HUES48 (cell line): ENCODE results near the gene PDE9A.
A peak's percentile ranks its signal among the peaks of the same experiment; 100 is the strongest.
"Not testable (repeated sequence)": the region's sequence is repeated elsewhere in the genome, so short reads cannot be mapped to it uniquely, and the experiment has no call there.

Experiments
- H3K27ac ChIP-seq: one replicate; pipeline ENCODE4 v1.7.0; 2013; ENCODE audit warnings: low read depth, low read length, inconsistent platforms
- H3K27me3 ChIP-seq: 2 replicates; pipeline ENCODE4 v1.6.1; 2013; ENCODE audit warnings: mild to moderate bottlenecking, low read length; ENCODE audit not compliant: control insufficient read depth, insufficient read depth
- H3K36me3 ChIP-seq: 2 replicates; pipeline ENCODE4 v1.6.1; 2013; ENCODE audit warnings: low read length; ENCODE audit not compliant: control insufficient read depth, insufficient read depth
- H3K4me1 ChIP-seq: 2 replicates; pipeline ENCODE4 v1.6.1; 2013; ENCODE audit warnings: mild to moderate bottlenecking, low read length; ENCODE audit not compliant: control insufficient read depth, insufficient read depth
- H3K4me3 ChIP-seq: 2 replicates; pipeline ENCODE4 v1.5.1; 2013; ENCODE audit warnings: mild to moderate bottlenecking, low read depth, low read length
- H3K9ac ChIP-seq: 2 replicates; pipeline ENCODE4 v1.6.1; 2013; ENCODE audit warnings: mild to moderate bottlenecking, low read depth, low read length, moderate library complexity
- H3K9me3 ChIP-seq: 2 replicates; pipeline ENCODE4 v1.6.1; 2013; ENCODE audit warnings: low read length; ENCODE audit not compliant: control insufficient read depth, insufficient read depth

Gene PDE9A

GRCh38 chr21:42705746-42706374 is 52.4 kb downstream of the PDE9A start:
- peaks cover 22% of the 10 kb centered on the region for H3K36me3 ChIP-seq
- H3K27me3 ChIP-seq, result no peaks in the 10 kb centered on the region
- no peak overlapping the region for H3K27ac ChIP-seq
- no peak overlapping the region for H3K9ac ChIP-seq
- peaks cover 15% of the 10 kb centered on the region for H3K4me1 ChIP-seq
- H3K9me3 ChIP-seq, result 0 out of 2 replicates have a peak, but pooled peaks cover 4% of the 10 kb centered on the region
- H3K4me3 ChIP-seq, result no peak overlapping the region

- no peaks in the 10 kb centered on the region for H3K27me3 ChIP-seq
- peaks cover 15% of the 10 kb centered on the region for H3K4me1 ChIP-seq
- no peak overlapping the region for H3K9ac ChIP-seq
- H3K36me3 ChIP-seq, result peaks cover 15% of the 10 kb centered on the region
- no peak overlapping the region for H3K4me3 ChIP-seq
- 0 out of 2 replicates have a peak, but pooled peaks cover 4% of the 10 kb centered on the region for H3K9me3 ChIP-seq
- no peak overlapping the region for H3K27ac ChIP-seq
Measured at GRCh38 chr21:42706765-42707164, 53.3 kb downstream of the PDE9A start.

GRCh38 chr21:42707207-42707830 is 53.9 kb downstream of the PDE9A start:
- peaks cover 15% of the 10 kb centered on the region for H3K4me1 ChIP-seq
- H3K4me3 ChIP-seq, result no peak overlapping the region
- H3K36me3 ChIP-seq, result peaks cover 10% of the 10 kb centered on the region; the same call in 1 of the 2 replicates
- H3K27ac ChIP-seq, result peak overlapping the region; percentile 41
- no peak overlapping the region for H3K9ac ChIP-seq
- 0 out of 2 replicates have a peak, but pooled peaks cover under 1% of the 10 kb centered on the region for H3K9me3 ChIP-seq
- H3K27me3 ChIP-seq, result no peaks in the 10 kb centered on the region

GRCh38 chr21:42708107-42708506 is 54.7 kb downstream of the PDE9A start:
- Histone ChIP-seq H3K4me3 (no peak overlapping the region), H3K36me3 (peaks cover 5% of the 10 kb centered on the region; the same call in 1 of the 2 replicates), H3K4me1 (peaks cover 15% of the 10 kb centered on the region), H3K9me3 (no peaks in the 10 kb centered on the region), H3K27me3 (no peaks in the 10 kb centered on the region), H3K9ac (0 out of 2 replicates have a peak overlapping the region, but pooled peaks have one; percentile 13), H3K27ac (peak overlapping the region; percentile 40)

- not testable (repeated sequence) for H3K9ac ChIP-seq, H3K36me3 ChIP-seq, H3K9me3 ChIP-seq, H3K27ac ChIP-seq, H3K4me3 ChIP-seq, H3K27me3 ChIP-seq
- peaks cover 15% of the 10 kb centered on the region for H3K4me1 ChIP-seq
Measured at GRCh38 chr21:42708916-42709315, 55.5 kb downstream of the PDE9A start.

- no peak overlapping the region for H3K27ac ChIP-seq
Measured at GRCh38 chr21:42711667-42712066, 58.2 kb downstream of the PDE9A start.

GRCh38 chr21:42715427-42715826 is 62.0 kb downstream of the PDE9A start:
- H3K27me3 ChIP-seq, H3K9ac ChIP-seq, H3K9me3 ChIP-seq, H3K27ac ChIP-seq, H3K36me3 ChIP-seq, H3K4me1 ChIP-seq, H3K4me3 ChIP-seq: not testable (repeated sequence)

More at GRCh38 chr21:42711667-42712066, 58.2 kb downstream of the PDE9A start:
- Histone ChIP-seq H3K4me1 (peaks cover 15% of the 10 kb centered on the region), H3K9me3 (no peaks in the 10 kb centered on the region), H3K27me3 (no peaks in the 10 kb centered on the region), H3K9ac (no peak overlapping the region), H3K4me3 (no peak overlapping the region), H3K36me3 (no peaks in the 10 kb centered on the region)

GRCh38 chr21:42716074-42716473 is 62.7 kb downstream of the PDE9A start:
- Histone ChIP-seq H3K27me3 (no peaks in the 10 kb centered on the region), H3K9me3 (no peaks in the 10 kb centered on the region), H3K4me3 (no peak overlapping the region), H3K36me3 (no peaks in the 10 kb centered on the region), H3K4me1 (peaks cover 2% of the 10 kb centered on the region; the same call in 1 of the 2 replicates), H3K27ac (no peak overlapping the region), H3K9ac (no peak overlapping the region)

- H3K36me3 ChIP-seq, H3K9ac ChIP-seq, H3K27ac ChIP-seq, H3K4me1 ChIP-seq, H3K27me3 ChIP-seq, H3K9me3 ChIP-seq, H3K4me3 ChIP-seq: not testable (repeated sequence)
Measured at GRCh38 chr21:42720484-42720883, 67.1 kb downstream of the PDE9A start.

- H3K4me1 ChIP-seq, result peaks cover 7% of the 10 kb centered on the region; the same call in 1 of the 2 replicates
- H3K9ac ChIP-seq, result no peak overlapping the region
Measured at GRCh38 chr21:42721341-42721824, 68.0 kb downstream of the PDE9A start.

GRCh38 chr21:42722153-42722552 is 68.7 kb downstream of the PDE9A start:
- Histone ChIP-seq H3K27me3 (no peaks in the 10 kb centered on the region), H3K4me1 (peaks cover 7% of the 10 kb centered on the region; the same call in 1 of the 2 replicates), H3K27ac (no peak overlapping the region), H3K36me3 (no peaks in the 10 kb centered on the region), H3K4me3 (no peak overlapping the region), H3K9ac (no peak overlapping the region), H3K9me3 (no peaks in the 10 kb centered on the region)

More at GRCh38 chr21:42721341-42721824, 68.0 kb downstream of the PDE9A start:
- Histone ChIP-seq H3K27ac (no peak overlapping the region), H3K9me3 (no peaks in the 10 kb centered on the region), H3K27me3 (no peaks in the 10 kb centered on the region), H3K36me3 (no peaks in the 10 kb centered on the region), H3K4me3 (no peak overlapping the region)
